Measurements from ENCODE around the gene PRKCSH. TPM values are rescaled to one million over a fixed set of nuclear protein-coding genes. Genes with fewer than 3 reads are reported as not detected.
A peak's percentile ranks its signal among the peaks of the same experiment; 100 is the strongest.

Gene PRKCSH
- total RNA-seq, 2 experiments from 2014 or later = 95.6 to 271 TPM

GRCh38 chr19:11460207-11460606, 24.8 kb downstream of the PRKCSH start:
- no TSS peak for BruUV-seq (replicated peaks)
- Histone ChIP-seq H3K4me1 (ENCODE audit: insufficient read depth, low read length, poor library complexity, severe bottlenecking) (no peaks in the 10 kb centered on the region), H3K9me2 (ENCODE audit: insufficient read depth, low read length) (no peaks in the 10 kb centered on the region), H3K27ac (ENCODE audit: low read depth, low read length, poor library complexity, severe bottlenecking) (no peak overlapping the region), H4K20me1 (ENCODE audit: insufficient read depth, low read length) (no peaks in the 10 kb centered on the region), H2AFZ (ENCODE audit: low read length) (no peak overlapping the region), H3K4me3 (ENCODE audit: low read depth, low read length, poor library complexity, severe bottlenecking) (no peak overlapping the region), H3K36me3 (ENCODE audit: insufficient read depth, low read length) (no peaks in the 10 kb centered on the region), H3K9me3 (ENCODE audit: low read length) (no peaks in the 10 kb centered on the region), H3K79me2 (ENCODE audit: insufficient read depth, low read depth, low read length) (no peaks in the 10 kb centered on the region), H3K4me2 (ENCODE audit: low read length) (no peak overlapping the region)
- ChIA-PET POLR2A (no interaction called here), CTCF (ENCODE audit: unreplicated experiment) (no interaction called here)
- TF ChIP-seq, protein P1, sequence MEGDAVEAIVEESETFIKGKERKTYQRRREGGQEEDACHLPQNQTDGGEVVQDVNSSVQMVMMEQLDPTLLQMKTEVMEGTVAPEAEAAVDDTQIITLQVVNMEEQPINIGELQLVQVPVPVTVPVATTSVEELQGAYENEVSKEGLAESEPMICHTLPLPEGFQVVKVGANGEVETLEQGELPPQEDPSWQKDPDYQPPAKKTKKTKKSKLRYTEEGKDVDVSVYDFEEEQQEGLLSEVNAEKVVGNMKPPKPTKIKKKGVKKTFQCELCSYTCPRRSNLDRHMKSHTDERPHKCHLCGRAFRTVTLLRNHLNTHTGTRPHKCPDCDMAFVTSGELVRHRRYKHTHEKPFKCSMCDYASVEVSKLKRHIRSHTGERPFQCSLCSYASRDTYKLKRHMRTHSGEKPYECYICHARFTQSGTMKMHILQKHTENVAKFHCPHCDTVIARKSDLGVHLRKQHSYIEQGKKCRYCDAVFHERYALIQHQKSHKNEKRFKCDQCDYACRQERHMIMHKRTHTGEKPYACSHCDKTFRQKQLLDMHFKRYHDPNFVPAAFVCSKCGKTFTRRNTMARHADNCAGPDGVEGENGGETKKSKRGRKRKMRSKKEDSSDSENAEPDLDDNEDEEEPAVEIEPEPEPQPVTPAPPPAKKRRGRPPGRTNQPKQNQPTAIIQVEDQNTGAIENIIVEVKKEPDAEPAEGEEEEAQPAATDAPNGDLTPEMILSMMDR (conservative IDR thresholded peaks at IDR 0.05; ENCODE audit: low read length) = peak; percentile 54
- TF ChIP-seq EZH2phosphoT487 (IDR thresholded peaks at IDR 0.05; ENCODE audit: borderline replicate concordance, low read depth, low read length) = no peak
- no peak for DNase-seq (ENCODE audit: low spot score)
- intact Hi-C loops (cut with micrococcal nuclease; ENCODE audit: unreplicated experiment) = no loop called here

DNA sequence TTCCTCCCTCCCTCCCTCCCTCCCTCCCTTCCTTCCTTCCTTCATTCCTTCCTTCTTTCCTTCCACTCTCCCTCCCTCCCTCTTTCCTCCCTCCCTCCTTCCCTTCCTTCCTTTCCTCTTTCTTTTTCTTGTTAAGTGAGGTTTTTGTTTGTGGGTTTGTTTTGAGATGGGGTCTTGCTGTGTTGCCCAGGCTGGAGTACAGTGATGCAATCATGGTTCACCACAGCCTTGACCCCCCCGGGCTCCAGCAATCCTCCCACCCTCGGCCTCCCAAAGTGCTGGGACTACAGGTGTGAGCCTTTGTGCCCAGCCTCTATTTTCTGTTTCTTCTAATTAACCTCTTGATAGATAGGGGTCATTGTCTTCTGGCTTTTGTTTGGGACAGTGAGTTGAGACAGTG, 26.0 kb downstream of the PRKCSH start:
- intact Hi-C loops (cut with micrococcal nuclease; ENCODE audit: unreplicated experiment) = no loop called here
- no peaks in the 10 kb centered on the region for H4K20me1 ChIP-seq (ENCODE audit: insufficient read depth, low read length)
- BruUV-seq (replicated peaks) = no TSS peak
- H3K4me3 ChIP-seq (ENCODE audit: low read depth, low read length, poor library complexity, severe bottlenecking) = no peak overlapping the region
- POLR2A ChIA-PET = interaction anchor here (0.6 kb wide), 1 partner anchor 9 kb away, joined by 5 read pairs; no protein-coding TSS in a partner anchor
- H3K4me1 ChIP-seq (ENCODE audit: insufficient read depth, low read length, poor library complexity, severe bottlenecking) = no peaks in the 10 kb centered on the region
- DNase-seq (ENCODE audit: low spot score) = no peak
- no peaks in the 10 kb centered on the region for H3K9me3 ChIP-seq (ENCODE audit: low read length)
- no peak overlapping the region for H3K27ac ChIP-seq (ENCODE audit: low read depth, low read length, poor library complexity, severe bottlenecking)
- TF ChIP-seq EZH2phosphoT487 (IDR thresholded peaks at IDR 0.05; ENCODE audit: borderline replicate concordance, low read depth, low read length) = no peak
- TF ChIP-seq, protein P1 (conservative IDR thresholded peaks at IDR 0.05; ENCODE audit: low read length) = no peak
- H2AFZ ChIP-seq (ENCODE audit: low read length) = no peak overlapping the region
- H3K4me2 ChIP-seq (ENCODE audit: low read length) = no peak overlapping the region
- no peaks in the 10 kb centered on the region for H3K36me3 ChIP-seq (ENCODE audit: insufficient read depth, low read length)
- no peaks in the 10 kb centered on the region for H3K9me2 ChIP-seq (ENCODE audit: insufficient read depth, low read length)
- no peaks in the 10 kb centered on the region for H3K79me2 ChIP-seq (ENCODE audit: insufficient read depth, low read depth, low read length)
- CTCF ChIA-PET (ENCODE audit: unreplicated experiment) = no interaction called here

- DNase-seq (ENCODE audit: low spot score) = peak; percentile 38
- intact Hi-C loops (cut with micrococcal nuclease; ENCODE audit: unreplicated experiment) = no loop called here
- POLR2A ChIA-PET = no interaction called here
- H3K9me2 ChIP-seq (ENCODE audit: insufficient read depth, low read length) = no peaks in the 10 kb centered on the region
- H2AFZ ChIP-seq (ENCODE audit: low read length) = no peak overlapping the region
- H3K4me2 ChIP-seq (ENCODE audit: low read length) = no peak overlapping the region
- no peaks in the 10 kb centered on the region for H3K36me3 ChIP-seq (ENCODE audit: insufficient read depth, low read length)
- TF ChIP-seq, protein P1 (conservative IDR thresholded peaks at IDR 0.05; ENCODE audit: low read length) = no peak
- no peak for TF ChIP-seq EZH2phosphoT487 (IDR thresholded peaks at IDR 0.05; ENCODE audit: borderline replicate concordance, low read depth, low read length)
- no peaks in the 10 kb centered on the region for H4K20me1 ChIP-seq (ENCODE audit: insufficient read depth, low read length)
- H3K4me3 ChIP-seq (ENCODE audit: low read depth, low read length, poor library complexity, severe bottlenecking) = no peak overlapping the region
- H3K79me2 ChIP-seq (ENCODE audit: insufficient read depth, low read depth, low read length) = no peaks in the 10 kb centered on the region
- H3K27ac ChIP-seq (ENCODE audit: low read depth, low read length, poor library complexity, severe bottlenecking) = no peak overlapping the region
- CTCF ChIA-PET (ENCODE audit: unreplicated experiment) = no interaction called here
- no peaks in the 10 kb centered on the region for H3K9me3 ChIP-seq (ENCODE audit: low read length)
- no peaks in the 10 kb centered on the region for H3K4me1 ChIP-seq (ENCODE audit: insufficient read depth, low read length, poor library complexity, severe bottlenecking)
- no TSS peak for BruUV-seq (replicated peaks)
These were observed 28.0 kb downstream of the PRKCSH start for GRCh38 chr19:11463391-11463790.
